Breast epithelium (tissue), 3 donors: ENCODE data around the gene ADCY4.

Source experiments
- POLR2A ChIP-seq: fragments of 450-650 bp; IDR thresholded peaks from one replicate; pipeline ENCODE4 v1.6.1; 2016; ENCODE audit warnings: antibody characterized with exemption, mild to moderate bottlenecking, moderate library complexity
- POLR2AphosphoS5 ChIP-seq, 3 donors: sonication (generic); formaldehyde crosslinking; IDR thresholded peaks; one replicate each; pipeline ENCODE4 v1.6.1; 2017; ENCODE audit warnings: antibody characterized with exemption in 3 of 3
- TF ChIP-seq, protein P1 (sequence below), 3 donors: fragments of 450-650 bp; IDR thresholded peaks; one replicate each; pipeline ENCODE4 v1.5.1; 2016 to 2017; ENCODE audit warnings: antibody characterized with exemption in 3 of 3, mild to moderate bottlenecking in 3 of 3, moderate library complexity in 3 of 3

DNA sequence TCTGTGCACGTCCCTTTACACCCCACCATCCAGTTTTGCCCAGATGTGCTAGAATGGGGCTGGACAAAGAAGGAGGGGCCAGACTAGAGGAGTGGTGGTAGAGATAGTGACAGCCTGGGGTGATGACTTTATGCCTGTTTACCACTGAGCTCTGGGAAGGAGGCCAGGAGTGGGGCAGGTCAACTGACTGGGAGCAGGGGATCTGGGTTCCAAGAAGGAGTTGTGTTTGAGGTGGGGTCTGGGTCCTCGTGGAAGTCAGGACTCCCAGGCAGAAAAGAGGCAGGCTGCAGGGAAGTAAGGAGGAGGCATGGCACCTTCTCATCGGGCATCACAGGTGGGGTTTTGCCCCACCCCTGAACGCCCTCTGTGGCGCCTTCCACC, 24.6 kb downstream of the ADCY4 start:
- TF ChIP-seq, protein P1, sequence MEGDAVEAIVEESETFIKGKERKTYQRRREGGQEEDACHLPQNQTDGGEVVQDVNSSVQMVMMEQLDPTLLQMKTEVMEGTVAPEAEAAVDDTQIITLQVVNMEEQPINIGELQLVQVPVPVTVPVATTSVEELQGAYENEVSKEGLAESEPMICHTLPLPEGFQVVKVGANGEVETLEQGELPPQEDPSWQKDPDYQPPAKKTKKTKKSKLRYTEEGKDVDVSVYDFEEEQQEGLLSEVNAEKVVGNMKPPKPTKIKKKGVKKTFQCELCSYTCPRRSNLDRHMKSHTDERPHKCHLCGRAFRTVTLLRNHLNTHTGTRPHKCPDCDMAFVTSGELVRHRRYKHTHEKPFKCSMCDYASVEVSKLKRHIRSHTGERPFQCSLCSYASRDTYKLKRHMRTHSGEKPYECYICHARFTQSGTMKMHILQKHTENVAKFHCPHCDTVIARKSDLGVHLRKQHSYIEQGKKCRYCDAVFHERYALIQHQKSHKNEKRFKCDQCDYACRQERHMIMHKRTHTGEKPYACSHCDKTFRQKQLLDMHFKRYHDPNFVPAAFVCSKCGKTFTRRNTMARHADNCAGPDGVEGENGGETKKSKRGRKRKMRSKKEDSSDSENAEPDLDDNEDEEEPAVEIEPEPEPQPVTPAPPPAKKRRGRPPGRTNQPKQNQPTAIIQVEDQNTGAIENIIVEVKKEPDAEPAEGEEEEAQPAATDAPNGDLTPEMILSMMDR (IDR thresholded peaks at IDR 0.05), result no peak
- TF ChIP-seq POLR2AphosphoS5 (IDR thresholded peaks at IDR 0.05) (no peak), POLR2A (no peak)
